Nephron progenitor cell (in vitro differentiated cells): ENCODE data around the gene MAST1.
A peak's percentile ranks its signal among the peaks of the same experiment; 100 is the strongest.

Experiments
- DNase-seq: peaks from one replicate; pipeline ENCODE4 v3.0.0; 2021
- H3K27ac Mint-ChIP-seq: 2 replicates; pipeline ENCODE4 v1.8.0; 2021; ENCODE audit warnings: mild to moderate bottlenecking, moderate library complexity, mixed read lengths
- H3K27me3 Mint-ChIP-seq: 2 replicates; pipeline ENCODE4 v1.8.0; 2021; ENCODE audit warnings: mild to moderate bottlenecking, low read depth, mixed read lengths; ENCODE audit not compliant: poor library complexity
- H3K36me3 Mint-ChIP-seq: 2 replicates; pipeline ENCODE4 v1.8.0; 2021; ENCODE audit warnings: low read depth, mixed read lengths
- H3K4me1 Mint-ChIP-seq: 2 replicates; pipeline ENCODE4 v1.8.0; 2021; ENCODE audit warnings: mixed read lengths
- H3K4me3 Mint-ChIP-seq: 2 replicates; pipeline ENCODE4 v1.8.0; 2021; ENCODE audit warnings: mild to moderate bottlenecking, moderate library complexity, mixed read lengths
- H3K9me3 Mint-ChIP-seq: 2 replicates; pipeline ENCODE4 v1.8.0; 2021; ENCODE audit warnings: mild to moderate bottlenecking, moderate library complexity, mixed read lengths
- TF ChIP-seq, protein P1 (sequence below): fragments of 200-600 bp; sonication (generic); IDR thresholded peaks from 2 replicates; pipeline ENCODE4 v1.5.0; 2021; ENCODE audit warnings: antibody characterized with exemption

Gene MAST1

DNA sequence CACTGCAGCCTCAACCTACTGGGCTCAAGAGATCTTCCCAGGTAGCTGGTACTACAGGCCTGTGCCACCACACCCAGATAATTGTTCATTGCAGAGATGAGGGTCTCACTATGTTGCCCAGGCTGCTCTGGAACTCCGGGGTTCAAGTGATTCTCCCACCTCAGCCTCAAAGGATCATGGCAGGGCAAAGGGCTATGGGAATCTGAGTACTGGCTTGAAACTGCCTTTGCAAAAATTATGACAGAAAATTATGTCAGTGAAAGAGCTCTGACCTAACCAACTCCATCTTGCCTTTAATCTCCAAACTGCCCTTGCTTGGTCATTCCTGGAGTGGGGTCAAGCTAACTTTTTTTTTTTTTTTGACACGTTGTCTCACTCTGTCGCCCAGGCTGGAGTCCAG lies 44.3 kb downstream of the MAST1 start:
- peaks cover 5% of the 10 kb centered on the region for H3K36me3 Mint-ChIP-seq
- peaks cover 27% of the 10 kb centered on the region for H3K9me3 Mint-ChIP-seq
- H3K4me3 Mint-ChIP-seq = peak overlapping the region; percentile 88
- DNase-seq = no peak
- peaks cover 16% of the 10 kb centered on the region for H3K4me1 Mint-ChIP-seq
- TF ChIP-seq, protein P1, sequence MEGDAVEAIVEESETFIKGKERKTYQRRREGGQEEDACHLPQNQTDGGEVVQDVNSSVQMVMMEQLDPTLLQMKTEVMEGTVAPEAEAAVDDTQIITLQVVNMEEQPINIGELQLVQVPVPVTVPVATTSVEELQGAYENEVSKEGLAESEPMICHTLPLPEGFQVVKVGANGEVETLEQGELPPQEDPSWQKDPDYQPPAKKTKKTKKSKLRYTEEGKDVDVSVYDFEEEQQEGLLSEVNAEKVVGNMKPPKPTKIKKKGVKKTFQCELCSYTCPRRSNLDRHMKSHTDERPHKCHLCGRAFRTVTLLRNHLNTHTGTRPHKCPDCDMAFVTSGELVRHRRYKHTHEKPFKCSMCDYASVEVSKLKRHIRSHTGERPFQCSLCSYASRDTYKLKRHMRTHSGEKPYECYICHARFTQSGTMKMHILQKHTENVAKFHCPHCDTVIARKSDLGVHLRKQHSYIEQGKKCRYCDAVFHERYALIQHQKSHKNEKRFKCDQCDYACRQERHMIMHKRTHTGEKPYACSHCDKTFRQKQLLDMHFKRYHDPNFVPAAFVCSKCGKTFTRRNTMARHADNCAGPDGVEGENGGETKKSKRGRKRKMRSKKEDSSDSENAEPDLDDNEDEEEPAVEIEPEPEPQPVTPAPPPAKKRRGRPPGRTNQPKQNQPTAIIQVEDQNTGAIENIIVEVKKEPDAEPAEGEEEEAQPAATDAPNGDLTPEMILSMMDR = no peak
- H3K27me3 Mint-ChIP-seq = peaks cover 66% of the 10 kb centered on the region
- no peak overlapping the region for H3K27ac Mint-ChIP-seq

DNA sequence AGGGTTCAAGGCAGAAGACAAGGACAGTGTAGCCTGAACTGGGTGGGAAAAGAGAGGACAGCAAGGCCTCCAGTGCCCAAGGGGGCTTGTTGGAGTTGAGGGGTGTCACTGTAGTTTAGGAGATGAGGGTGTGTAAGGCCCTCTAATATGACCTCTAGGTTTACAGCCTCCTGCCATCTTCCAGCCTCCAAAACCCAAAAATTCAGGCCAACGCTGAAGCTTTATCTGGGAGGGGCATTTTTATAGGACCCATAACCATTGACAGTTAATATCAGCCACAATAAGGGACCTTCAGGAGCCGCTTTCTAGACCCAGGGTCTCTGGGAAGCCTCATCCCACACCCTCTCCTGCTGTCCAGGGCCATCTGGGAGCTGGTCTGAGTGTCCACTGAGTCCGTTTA lies 45.9 kb downstream of the MAST1 start:
- H3K4me1 Mint-ChIP-seq = peaks cover 19% of the 10 kb centered on the region
- DNase-seq = no peak
- H3K9me3 Mint-ChIP-seq = peaks cover 27% of the 10 kb centered on the region
- H3K36me3 Mint-ChIP-seq = no peaks in the 10 kb centered on the region
- H3K4me3 Mint-ChIP-seq = no peak overlapping the region
- H3K27me3 Mint-ChIP-seq = peaks cover 82% of the 10 kb centered on the region
- TF ChIP-seq, protein P1 = no peak
- H3K27ac Mint-ChIP-seq = no peak overlapping the region

DNA sequence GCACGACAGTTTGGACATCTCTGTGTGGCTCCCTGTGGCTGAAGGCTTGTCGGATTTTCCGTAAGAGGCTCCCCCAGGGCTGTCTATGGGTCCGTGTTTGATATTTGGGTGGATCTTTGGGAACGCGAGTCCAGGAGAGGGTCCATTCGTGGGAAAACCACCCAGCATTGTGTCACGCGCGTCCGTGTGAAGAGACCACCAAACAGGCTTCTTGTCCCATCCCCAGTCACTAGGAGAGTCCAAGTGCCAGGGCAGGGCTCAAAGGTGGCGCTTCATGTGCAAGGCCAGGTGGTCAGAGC lies 46.3 kb downstream of the MAST1 start:
- H3K27ac Mint-ChIP-seq = no peak overlapping the region
- H3K27me3 Mint-ChIP-seq = peaks cover 81% of the 10 kb centered on the region
- TF ChIP-seq, protein P1 = no peak
- no peak for DNase-seq
- H3K4me3 Mint-ChIP-seq = no peak overlapping the region
- H3K9me3 Mint-ChIP-seq = peaks cover 27% of the 10 kb centered on the region
- peaks cover 20% of the 10 kb centered on the region for H3K4me1 Mint-ChIP-seq
- no peaks in the 10 kb centered on the region for H3K36me3 Mint-ChIP-seq

DNA sequence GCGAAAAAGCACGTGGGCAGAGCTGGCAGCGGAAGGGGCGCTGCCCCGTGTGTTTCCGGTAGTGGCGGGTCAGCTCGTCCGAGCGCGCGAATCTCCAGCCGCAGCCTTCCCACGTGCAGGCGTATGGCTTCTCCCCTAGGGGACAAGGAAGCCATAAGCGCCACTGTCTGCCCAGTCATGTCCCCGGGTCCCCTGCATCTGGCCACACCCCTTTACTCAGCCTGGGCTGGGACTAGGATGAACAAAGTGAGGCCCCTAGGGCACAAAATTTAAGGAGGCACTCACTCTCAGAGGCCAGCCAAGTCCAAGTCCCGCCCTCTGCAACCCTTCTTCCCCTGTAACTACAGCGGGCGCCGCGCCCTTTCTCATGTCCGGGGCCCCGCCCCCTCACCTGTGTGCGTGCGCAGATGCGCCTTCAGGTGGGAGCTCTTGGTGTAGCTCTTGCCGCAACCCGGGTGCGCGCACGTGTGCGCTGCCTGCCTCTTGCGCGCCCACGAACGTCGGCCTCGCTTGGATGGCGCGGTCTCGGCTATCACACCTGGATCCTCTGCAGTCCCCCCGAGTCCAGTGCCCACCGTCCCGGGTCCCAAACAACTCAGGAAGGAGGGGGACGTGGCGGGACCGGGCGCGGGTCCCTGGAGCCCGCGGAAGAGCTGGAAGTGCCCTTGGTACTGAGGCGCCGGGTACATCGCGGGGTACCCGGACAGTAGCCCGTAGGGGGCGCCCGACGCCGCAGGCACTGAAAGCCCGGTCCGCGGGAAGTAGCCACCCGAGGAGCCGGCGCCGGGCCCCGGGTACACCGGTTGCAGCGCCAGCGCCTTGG lies 46.8 kb downstream of the MAST1 start:
- peaks cover 79% of the 10 kb centered on the region for H3K27me3 Mint-ChIP-seq
- H3K36me3 Mint-ChIP-seq = no peaks in the 10 kb centered on the region
- H3K4me3 Mint-ChIP-seq = peak overlapping the region; percentile 71
- TF ChIP-seq, protein P1 = peak; percentile 55
- H3K27ac Mint-ChIP-seq = no peak overlapping the region
- peak; percentile 71 for DNase-seq
- H3K9me3 Mint-ChIP-seq = peaks cover 27% of the 10 kb centered on the region
- H3K4me1 Mint-ChIP-seq = peaks cover 19% of the 10 kb centered on the region

DNA sequence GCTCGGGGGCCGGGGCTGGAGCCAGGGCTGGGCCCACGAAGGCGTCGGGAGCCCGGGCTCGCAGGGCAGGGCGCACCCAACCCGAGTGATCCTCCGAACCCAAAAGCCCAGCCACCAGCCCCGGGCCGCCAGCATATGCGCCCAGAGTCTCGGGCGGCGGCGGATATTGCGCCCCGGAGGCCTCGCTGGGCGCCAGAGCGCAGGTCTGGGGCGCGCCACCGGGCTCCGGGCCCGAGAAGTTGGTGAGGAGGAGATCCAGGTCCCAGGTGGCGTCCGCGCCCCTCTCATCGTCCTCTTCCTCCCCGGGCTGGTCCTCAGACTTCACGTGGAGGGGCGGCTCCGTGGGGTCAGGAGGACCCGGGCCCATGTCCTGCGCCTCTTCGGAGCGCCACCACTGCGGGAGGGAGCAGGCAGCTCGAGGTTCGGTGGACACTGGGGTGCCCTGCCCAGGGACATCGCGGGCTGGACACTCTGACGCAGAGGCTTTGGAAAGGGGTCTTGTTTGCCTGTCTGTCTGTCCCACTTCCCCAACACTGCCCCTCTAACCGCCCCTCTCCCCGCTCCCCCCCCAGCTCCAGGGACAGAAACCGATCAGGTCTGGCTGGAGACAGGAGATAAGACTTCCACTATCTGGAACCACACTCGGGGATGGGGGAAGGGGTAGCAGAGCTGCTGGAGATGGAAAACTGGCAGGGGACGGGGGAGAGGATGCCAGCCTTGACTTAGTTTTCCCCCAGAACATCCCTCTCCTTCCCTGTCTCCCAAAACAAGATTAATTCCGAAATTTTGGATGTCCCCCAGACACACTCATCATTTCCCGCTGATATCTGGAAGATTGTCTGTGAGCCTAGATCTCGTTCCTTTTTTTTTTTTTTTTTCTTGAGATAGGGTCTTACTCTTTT lies 47.7 kb downstream of the MAST1 start:
- DNase-seq = no peak
- H3K4me1 Mint-ChIP-seq = peaks cover 18% of the 10 kb centered on the region

More for the DNA sequence above, 47.7 kb downstream of the MAST1 start:
- H3K27me3 Mint-ChIP-seq = peaks cover 74% of the 10 kb centered on the region
- no peak overlapping the region for H3K27ac Mint-ChIP-seq
- peaks cover 27% of the 10 kb centered on the region for H3K9me3 Mint-ChIP-seq
- no peaks in the 10 kb centered on the region for H3K36me3 Mint-ChIP-seq
- H3K4me3 Mint-ChIP-seq = peak overlapping the region; percentile 70
- TF ChIP-seq, protein P1 = no peak
